GM20000 (cell line): Measurements from ENCODE around the gene FGB.

ENCODE experiments used
- DNase-seq: peaks from one replicate; pipeline ENCODE4 v3.0.0; 2012; ENCODE audit warnings: low spot score
- TF ChIP-seq, protein P1 (sequence below): IDR thresholded peaks from 2 replicates; pipeline ENCODE4 v1.5.1; 2012; ENCODE audit warnings: mild to moderate bottlenecking, control low read depth; ENCODE audit errors: extremely low read depth, missing control alignments

The FGB gene

DNA sequence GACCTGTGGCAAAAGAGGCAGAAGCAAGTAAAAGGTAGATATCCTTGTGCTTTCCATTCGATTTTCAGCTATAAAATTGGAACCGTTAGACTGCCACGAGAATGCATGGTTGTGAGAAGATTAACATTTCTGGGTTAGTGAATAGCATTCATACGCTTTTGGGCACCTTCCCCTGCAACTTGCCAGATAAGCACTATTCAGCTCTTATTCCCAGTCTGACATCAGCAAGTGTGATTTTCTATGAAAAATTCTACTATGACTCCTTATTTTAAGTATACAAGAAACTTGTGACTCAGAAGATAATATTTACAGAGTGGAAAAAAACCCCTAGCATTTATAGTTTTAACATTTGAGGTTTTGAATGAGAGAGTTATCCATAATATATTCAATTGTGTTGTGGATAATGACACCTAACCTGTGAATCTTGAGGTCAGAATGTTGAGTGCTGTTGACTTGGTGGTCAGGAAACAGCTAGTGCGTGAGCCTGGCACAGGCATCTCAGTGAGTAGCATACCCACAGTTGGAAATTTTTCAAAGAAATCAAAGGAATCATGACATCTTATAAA, 3.9 kb downstream of the FGB start:
- DNase-seq: no peak
- TF ChIP-seq, protein P1, sequence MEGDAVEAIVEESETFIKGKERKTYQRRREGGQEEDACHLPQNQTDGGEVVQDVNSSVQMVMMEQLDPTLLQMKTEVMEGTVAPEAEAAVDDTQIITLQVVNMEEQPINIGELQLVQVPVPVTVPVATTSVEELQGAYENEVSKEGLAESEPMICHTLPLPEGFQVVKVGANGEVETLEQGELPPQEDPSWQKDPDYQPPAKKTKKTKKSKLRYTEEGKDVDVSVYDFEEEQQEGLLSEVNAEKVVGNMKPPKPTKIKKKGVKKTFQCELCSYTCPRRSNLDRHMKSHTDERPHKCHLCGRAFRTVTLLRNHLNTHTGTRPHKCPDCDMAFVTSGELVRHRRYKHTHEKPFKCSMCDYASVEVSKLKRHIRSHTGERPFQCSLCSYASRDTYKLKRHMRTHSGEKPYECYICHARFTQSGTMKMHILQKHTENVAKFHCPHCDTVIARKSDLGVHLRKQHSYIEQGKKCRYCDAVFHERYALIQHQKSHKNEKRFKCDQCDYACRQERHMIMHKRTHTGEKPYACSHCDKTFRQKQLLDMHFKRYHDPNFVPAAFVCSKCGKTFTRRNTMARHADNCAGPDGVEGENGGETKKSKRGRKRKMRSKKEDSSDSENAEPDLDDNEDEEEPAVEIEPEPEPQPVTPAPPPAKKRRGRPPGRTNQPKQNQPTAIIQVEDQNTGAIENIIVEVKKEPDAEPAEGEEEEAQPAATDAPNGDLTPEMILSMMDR: no peak

DNA sequence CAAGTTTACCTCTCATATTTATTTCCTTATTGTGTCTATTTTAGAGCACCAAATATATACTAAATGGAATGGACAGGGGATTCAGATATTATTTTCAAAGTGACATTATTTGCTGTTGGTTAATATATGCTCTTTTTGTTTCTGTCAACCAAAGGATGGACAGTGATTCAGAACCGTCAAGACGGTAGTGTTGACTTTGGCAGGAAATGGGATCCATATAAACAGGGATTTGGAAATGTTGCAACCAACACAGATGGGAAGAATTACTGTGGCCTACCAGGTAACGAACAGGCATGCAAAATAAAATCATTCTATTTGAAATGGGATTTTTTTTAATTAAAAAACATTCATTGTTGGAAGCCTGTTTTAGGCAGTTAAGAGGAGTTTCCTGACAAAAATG, 6.2 kb downstream of the FGB start:
- no peak for DNase-seq
- TF ChIP-seq, protein P1: no peak

DNA sequence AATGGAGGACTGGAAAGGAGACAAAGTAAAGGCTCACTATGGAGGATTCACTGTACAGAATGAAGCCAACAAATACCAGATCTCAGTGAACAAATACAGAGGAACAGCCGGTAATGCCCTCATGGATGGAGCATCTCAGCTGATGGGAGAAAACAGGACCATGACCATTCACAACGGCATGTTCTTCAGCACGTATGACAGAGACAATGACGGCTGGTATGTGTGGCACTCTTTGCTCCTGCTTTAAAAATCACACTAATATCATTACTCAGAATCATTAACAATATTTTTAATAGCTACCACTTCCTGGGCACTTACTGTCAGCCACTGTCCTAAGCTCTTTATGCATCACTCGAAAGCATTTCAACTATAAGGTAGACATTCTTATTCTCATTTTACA, 6.8 kb downstream of the FGB start:
- TF ChIP-seq, protein P1: no peak
- no peak for DNase-seq

DNA sequence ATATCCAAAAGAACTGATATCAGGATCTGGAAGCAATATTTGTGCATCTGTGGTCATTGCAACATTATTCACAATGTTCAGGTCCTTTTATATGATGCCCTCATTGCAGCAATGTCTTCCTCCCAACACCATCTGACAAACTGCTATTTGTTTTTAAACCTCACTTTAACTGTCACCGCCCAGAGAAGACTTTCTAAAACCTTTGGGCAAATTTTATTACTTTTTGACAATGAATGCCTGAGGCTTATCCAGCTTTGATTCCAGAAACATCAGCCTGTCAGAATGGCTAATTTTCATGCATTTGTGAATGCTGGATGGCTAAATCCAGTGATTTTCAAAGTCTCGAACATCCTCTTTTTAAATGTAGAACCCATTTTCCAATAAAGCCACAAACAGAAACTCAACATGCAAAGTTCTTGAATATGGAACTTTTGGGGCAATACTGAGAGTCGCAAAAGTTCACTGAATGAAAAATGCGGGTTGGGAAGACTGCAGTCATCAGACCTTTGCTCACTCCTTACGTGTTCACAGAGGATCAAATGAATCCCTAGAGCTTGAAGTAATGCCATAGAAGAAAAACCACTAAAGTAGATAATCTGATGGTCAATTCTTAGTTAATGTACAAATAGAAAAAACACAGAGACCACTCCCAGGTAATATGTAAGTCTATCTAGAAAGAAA, 10.5 kb downstream of the FGB start:
- TF ChIP-seq, protein P1: no peak
- no peak for DNase-seq

DNA sequence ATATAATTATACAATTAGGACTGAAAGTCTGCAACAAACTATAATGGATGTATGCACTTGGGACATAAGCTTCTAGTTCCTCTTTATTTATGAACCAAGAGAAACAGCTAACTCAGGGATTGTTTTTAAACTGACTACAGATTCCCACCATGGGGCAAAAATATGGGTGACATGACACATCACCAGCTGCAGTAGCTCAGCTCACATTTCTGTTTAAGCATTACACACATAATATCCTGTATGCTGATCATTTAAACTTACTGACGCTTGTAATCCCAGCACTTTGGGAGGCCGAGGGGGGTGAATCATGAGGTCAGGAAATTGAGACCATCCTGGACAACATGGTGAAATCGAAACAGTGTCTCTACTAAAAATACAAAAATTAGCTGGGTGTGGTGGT, 11.5 kb downstream of the FGB start:
- no peak for DNase-seq
- TF ChIP-seq, protein P1: no peak

DNA sequence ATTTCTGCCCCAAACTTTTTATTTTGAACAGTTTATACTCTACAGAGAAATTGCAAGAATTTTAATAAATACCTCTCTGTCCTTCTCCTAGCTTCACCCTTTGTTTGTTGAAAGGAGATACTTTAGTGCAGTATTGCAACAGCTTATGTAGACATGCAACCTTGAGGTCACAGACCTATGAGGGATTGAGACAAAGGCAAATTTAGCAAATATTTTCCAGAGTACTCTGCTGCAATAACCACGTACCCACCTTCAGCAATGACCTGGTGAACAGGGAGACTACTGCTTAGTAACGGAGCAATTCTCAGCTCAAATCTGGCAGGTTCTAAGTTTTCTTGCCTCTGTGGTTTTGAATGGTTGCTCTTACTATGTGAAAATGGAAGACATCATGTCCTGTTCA, 14.5 kb downstream of the FGB start:
- no peak for DNase-seq

DNA sequence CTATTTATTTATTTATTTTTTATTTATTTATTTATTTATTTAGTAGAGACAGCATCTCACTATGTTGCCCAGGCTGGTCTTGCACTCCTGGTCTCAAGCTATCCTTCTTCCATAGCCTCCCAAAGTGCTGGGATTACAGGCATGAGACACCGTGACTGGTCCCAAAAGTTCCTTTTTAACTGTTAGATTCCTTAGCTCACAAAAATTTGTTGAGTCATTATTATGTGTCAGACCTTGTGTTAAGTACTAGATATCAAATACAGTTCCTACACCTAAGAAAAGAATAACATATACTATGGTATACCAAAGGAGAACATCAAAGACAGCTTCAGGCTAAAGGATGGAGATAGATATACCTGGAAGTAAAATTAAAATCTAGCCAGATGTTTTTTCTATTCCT, 16.1 kb downstream of the FGB start:
- no peak for DNase-seq
- TF ChIP-seq, protein P1: no peak

More for the DNA sequence above, 14.5 kb downstream of the FGB start:
- TF ChIP-seq, protein P1: no peak
